ENCODE results near the gene OSGIN1.

OSGIN1 gene

DNA sequence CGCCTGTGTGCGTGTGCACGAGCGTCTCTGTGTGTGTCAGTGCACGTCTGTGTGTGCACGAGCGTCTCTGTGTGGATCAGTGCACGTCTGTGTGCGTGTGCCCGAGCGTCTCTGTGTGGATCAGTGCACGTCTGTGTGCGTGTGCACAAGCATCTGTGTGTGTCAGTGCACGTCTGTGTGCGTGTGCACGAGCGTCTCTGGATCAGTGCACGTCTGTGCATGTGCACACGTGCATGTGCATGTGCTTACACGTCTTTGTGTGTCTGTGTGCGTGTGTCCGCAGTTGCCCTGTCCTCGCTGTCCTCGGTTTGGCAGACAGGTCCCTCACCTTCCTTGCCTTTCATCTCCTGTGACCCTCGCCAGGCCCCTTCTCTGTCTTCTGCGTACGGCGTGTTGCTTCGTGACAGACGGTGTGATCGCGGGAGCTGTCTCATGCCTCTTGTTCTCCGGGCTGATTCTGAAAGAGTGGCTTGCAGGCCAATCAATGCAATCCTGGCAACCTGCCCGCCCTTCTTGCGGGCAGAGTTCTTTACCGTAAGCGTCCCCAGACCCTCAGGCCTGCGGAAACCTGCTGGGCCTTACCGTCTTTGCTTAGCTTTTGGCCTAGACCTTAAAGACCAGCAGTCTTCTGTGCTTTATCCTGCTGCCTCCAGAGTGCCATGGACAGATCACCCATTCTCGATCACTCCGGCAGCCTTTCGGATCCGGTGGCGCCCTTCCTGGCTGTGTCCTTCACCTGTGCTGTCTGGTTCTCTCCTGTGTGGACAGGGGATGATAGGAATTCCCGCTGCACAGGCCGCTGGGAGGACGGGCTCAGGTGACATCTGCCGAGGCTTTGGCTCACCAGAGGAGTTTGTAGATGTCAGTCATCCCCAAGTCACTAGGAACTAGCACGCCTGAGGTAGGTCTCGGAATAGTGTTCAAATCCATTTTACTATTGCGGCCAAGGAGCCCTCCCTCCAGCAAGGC, 35.6 kb upstream of the OSGIN1 start:
- peaks cover 26% of the 10 kb centered on the region for H3K4me1 Mint-ChIP-seq
- DNase-seq (ENCODE audit: low spot score in 2 of 2) (no peak), ATAC-seq (replicated peaks; ENCODE audit: extremely low read depth, poor library complexity, severe bottlenecking) (no peak)
- peaks cover 6% of the 10 kb centered on the region for H3K36me3 Mint-ChIP-seq (ENCODE audit: insufficient read depth)
- no peaks in the 10 kb centered on the region for H3K9me3 Mint-ChIP-seq
- H3K4me3 Mint-ChIP-seq = no peak overlapping the region
- H3K27ac Mint-ChIP-seq (ENCODE audit: low read depth) = no peak overlapping the region
- H3K27me3 Mint-ChIP-seq = no peaks in the 10 kb centered on the region

DNA sequence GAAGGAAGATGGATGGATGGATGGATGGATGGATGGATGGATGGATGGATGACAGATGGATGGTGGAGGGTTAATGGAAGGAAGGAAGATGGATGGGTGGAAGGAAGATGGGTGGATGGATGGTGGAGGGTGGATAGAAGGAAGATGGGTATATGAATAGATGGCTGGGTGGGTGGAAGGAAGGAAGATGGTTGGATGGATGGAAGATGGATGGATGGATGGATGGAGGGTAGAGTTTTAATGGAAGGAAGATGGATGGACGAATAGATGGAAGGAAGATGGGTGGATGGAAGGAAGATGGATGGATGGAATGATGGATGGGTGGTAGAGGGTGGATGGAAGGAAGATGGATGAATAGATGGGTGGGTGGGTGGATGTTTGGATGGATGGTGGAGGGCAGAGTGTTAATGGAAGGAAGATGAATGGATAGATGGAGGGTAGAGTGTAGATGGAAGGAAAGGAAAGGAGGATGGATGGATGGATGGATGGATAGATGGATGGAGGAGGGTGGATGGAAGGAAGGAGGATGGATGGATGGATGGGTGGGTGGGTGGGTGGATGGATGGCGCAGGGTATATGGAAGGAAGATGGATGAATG, 32.0 kb upstream of the OSGIN1 start:
- Mint-ChIP-seq H3K27ac (ENCODE audit: low read depth) (no peak overlapping the region), H3K27me3 (no peaks in the 10 kb centered on the region), H3K36me3 (ENCODE audit: insufficient read depth) (peaks cover 2% of the 10 kb centered on the region), H3K4me3 (no peak overlapping the region), H3K9me3 (no peaks in the 10 kb centered on the region), H3K4me1 (peaks cover 24% of the 10 kb centered on the region)
- DNase-seq (ENCODE audit: low spot score in 2 of 2) (no peak), ATAC-seq (replicated peaks; ENCODE audit: extremely low read depth, poor library complexity, severe bottlenecking) (no peak)

DNA sequence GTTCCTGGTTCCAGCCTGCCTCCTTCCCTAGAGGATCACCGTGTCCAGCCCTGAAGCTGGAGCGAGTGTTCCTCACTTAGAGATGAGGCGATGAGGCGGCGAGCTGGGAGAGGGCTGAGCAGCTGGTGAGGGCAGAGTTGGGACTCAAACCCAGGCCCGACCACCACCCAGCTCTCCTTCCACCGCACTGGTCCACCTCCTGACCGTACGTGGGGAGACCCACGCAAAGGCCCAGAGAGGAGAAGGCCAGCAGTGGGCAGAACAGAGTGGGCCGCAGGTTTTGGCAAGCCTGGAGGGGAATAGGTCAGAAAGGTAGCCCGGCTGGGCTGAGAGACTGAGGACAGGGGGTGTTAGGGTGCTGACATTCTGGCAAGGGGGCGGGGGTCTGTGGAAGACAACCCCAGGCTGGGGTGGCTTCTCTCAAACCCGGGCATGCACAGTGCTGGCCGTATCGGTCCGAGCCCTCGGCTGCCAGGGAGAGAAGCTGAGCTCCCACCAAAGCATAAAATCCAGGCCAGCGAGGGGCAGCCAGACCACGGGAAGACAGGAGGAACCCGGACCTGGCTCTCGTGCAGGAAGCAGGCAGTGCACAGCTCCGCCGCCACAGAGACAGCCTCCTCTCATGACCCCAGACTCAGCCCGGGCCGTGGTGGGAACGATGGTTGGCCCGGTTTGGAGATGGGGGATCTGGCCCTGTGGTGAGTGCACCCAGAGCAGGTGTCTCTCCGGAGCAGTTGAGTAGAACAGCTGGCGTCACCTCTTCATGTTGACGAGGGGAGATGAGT, 29.3 kb upstream of the OSGIN1 start:
- Mint-ChIP-seq H3K4me1 (peaks cover 22% of the 10 kb centered on the region), H3K36me3 (ENCODE audit: insufficient read depth) (no peaks in the 10 kb centered on the region), H3K4me3 (no peak overlapping the region), H3K27ac (ENCODE audit: low read depth) (no peak overlapping the region), H3K27me3 (no peaks in the 10 kb centered on the region), H3K9me3 (no peaks in the 10 kb centered on the region)
- ATAC-seq (replicated peaks; ENCODE audit: extremely low read depth, poor library complexity, severe bottlenecking) = no peak
- DNase-seq (ENCODE audit: low spot score in 2 of 2) = no peak

DNA sequence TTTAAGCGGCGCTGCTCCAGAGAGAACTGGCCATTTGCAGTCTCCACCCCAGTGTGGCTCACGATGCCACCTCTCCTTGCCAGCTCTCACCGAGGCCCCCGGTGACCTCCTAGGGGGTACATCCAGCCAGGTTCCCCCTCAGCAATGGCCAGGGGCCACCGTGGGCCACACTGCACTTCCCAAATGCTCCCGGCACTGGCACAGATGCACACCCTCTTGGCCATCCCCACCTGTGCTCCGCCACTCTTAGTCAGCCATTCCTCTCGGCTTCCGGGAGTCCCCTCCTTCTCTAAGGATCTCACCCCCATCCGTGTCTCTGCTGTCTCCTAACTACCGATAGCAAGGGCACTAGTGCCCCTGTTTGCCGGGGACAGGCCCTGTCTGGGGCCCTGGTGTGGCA, 28.4 kb upstream of the OSGIN1 start:
- no peaks in the 10 kb centered on the region for H3K27me3 Mint-ChIP-seq
- H3K9me3 Mint-ChIP-seq = no peaks in the 10 kb centered on the region
- H3K4me3 Mint-ChIP-seq = no peak overlapping the region
- H3K4me1 Mint-ChIP-seq = peaks cover 13% of the 10 kb centered on the region
- DNase-seq (ENCODE audit: low spot score in 2 of 2) = no peak
- peak overlapping the region; percentile 36 for H3K27ac Mint-ChIP-seq (ENCODE audit: low read depth)
- ATAC-seq (replicated peaks; ENCODE audit: extremely low read depth, poor library complexity, severe bottlenecking) = no peak
- H3K36me3 Mint-ChIP-seq (ENCODE audit: insufficient read depth) = no peaks in the 10 kb centered on the region

DNA sequence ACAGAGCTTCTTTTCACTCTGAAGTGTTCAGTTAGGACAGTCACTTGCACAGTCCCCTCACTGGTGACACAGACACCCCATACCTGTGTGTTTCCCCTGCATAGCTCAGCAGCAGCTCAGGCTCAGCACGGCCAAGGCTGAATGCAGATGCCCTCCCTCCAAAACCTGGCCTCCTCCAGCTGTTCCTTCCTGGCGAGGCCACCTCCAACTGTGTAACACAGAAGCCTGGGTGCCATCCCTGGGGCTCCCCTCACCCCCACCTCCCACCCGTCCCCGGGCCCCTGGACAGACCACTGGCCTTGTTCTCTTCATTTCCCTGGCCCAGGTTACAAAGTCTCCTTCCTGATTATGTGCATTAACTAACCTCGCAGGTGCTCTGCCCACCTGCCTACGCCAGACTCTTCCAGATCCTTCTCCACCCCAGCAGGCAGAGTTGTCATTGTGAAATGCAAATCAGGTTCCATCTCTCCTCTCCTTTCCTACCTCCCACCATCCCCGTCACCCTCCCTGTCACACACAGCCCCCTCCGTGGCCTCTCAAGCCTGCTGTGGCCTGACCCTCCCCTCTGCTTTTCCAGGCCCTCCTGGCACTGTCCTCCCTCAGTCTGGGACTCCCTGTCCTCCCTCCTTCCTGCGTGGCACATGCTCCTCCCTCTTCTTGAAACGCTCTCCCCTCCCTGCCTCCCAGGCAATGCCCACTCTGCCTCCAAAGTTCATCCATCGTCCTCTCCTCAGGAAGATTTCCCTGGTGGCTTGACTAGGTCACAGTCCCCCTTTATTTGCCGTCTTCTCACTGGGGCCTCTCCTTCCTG, 27.7 kb upstream of the OSGIN1 start:
- no peaks in the 10 kb centered on the region for H3K27me3 Mint-ChIP-seq
- no peak for ATAC-seq (replicated peaks; ENCODE audit: extremely low read depth, poor library complexity, severe bottlenecking)
- H3K4me3 Mint-ChIP-seq = no peak overlapping the region
- H3K36me3 Mint-ChIP-seq (ENCODE audit: insufficient read depth) = no peaks in the 10 kb centered on the region
- peaks cover 10% of the 10 kb centered on the region for H3K4me1 Mint-ChIP-seq
- H3K27ac Mint-ChIP-seq (ENCODE audit: low read depth) = peak overlapping the region; percentile 74
- no peak for DNase-seq (ENCODE audit: low spot score in 2 of 2)
- H3K9me3 Mint-ChIP-seq = no peaks in the 10 kb centered on the region

DNA sequence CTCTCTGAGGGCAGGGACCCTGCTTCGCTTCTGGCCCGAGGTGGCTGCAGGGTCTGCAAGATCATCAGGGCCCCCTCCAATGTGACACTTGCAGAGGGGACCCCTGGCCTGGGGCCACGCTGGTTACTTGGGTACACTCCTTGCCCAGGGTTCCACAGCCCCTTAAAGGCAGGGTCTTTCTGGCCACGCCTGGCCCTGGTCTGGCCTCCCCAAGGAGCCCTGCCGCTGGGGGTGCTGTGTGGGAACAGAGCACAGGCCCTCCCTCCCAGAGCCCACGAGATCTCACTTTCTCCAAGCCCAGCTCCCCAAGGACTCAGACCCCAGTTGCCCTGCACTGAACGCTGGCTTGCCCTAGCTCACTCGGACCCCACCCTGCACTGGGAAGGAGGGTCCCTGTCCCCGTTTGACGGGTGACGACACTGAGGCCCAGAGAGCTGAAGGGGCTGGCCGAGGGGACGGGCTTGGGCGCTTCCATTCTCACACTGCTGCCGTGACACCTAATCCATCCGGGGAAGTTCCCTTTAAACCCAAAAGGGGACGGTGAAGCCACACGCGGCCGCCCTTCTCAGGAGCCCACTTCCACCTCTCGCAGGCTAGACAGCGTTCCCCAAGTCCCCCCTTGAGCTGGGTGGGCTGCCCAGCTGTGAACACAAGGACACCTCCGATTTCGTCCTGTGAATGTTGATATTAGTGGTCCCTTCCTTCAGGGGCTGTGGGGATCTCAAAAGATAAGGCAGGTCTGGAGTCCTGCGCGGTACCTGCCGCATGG, 26.9 kb upstream of the OSGIN1 start:
- Mint-ChIP-seq H3K9me3 (no peaks in the 10 kb centered on the region), H3K27ac (ENCODE audit: low read depth) (peak overlapping the region; percentile 74), H3K27me3 (no peaks in the 10 kb centered on the region), H3K4me1 (peaks cover 10% of the 10 kb centered on the region), H3K36me3 (ENCODE audit: insufficient read depth) (no peaks in the 10 kb centered on the region), H3K4me3 (no peak overlapping the region)
- DNase-seq (ENCODE audit: low spot score in 2 of 2) (no peak), ATAC-seq (replicated peaks; ENCODE audit: extremely low read depth, poor library complexity, severe bottlenecking) (no peak)

DNA sequence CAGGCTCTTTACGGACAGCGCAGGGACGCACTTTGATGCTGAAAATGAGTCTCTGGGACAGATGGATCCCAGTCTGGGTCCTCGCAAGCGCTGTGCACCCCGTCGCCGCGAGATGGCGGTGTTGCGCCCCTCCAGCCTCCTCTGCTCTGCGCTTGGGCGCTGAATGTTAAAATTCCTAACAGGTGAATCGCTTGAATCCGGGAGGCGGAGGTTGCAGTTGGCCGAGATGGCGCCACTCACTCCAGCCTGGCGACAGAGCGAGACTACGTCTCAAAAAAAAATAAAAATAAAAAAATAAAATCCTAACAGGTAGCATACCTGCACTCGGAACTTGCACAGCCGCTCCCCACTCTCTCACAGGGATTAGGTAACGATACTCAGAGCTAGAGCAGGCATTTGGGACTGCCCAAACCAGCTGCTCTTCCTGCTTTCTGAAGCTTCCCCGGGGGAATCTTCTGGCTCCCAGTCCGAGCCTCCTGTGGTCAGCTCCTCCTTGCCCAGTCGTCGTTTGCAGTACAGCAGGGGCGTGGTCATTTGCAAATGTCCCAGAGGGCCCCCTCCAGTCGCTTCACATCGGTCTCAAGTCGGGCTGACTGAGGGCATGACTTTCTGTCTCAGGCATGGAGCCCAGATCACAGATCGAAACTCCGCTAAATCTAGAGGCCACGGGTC, 26.2 kb upstream of the OSGIN1 start:
- Mint-ChIP-seq H3K27ac (ENCODE audit: low read depth) (no peak overlapping the region), H3K4me3 (no peak overlapping the region), H3K9me3 (no peaks in the 10 kb centered on the region), H3K36me3 (ENCODE audit: insufficient read depth) (no peaks in the 10 kb centered on the region), H3K27me3 (no peaks in the 10 kb centered on the region), H3K4me1 (peaks cover 10% of the 10 kb centered on the region)
- DNase-seq (ENCODE audit: low spot score in 2 of 2) (peak; percentile 20 to 55), ATAC-seq (replicated peaks; ENCODE audit: extremely low read depth, poor library complexity, severe bottlenecking) (peak; percentile 49)

DNA sequence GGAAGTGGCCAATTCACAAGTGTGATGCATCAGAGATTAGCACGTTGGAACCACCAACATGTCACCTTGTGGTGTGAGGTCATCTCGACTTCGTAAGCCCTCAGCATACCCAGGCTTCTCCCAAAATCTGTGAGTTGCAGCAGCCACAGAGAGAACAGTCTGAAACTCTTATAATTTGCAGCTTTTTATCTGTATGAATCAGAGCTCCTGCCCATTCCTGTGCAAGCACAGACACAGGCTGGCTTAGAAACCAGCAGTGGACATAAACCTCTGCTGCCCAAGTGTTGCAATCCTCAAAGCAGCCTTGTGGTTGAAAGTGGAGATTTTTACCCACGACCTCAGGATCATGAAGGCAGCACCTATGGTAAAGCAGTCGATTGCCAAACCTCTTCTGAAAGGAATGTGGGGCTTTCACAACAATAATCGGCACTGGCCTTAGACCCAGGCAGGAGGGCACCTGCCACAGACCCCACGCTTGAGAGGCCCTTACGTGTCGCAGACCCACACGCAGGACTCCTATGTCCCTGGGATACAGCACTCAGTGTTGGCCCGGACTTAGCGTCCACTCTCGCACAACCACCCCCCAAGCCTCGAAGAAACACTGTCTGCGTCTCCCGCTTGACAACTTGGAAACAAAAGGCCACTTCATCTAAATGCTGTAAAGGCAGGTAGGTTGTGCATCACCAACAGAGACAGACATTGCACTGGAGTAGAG, 24.5 kb upstream of the OSGIN1 start:
- no peaks in the 10 kb centered on the region for H3K27me3 Mint-ChIP-seq
- peaks cover 10% of the 10 kb centered on the region for H3K4me1 Mint-ChIP-seq
- DNase-seq (ENCODE audit: low spot score in 2 of 2) = no peak
- H3K9me3 Mint-ChIP-seq = no peaks in the 10 kb centered on the region
- no peak overlapping the region for H3K27ac Mint-ChIP-seq (ENCODE audit: low read depth)
- ATAC-seq (replicated peaks; ENCODE audit: extremely low read depth, poor library complexity, severe bottlenecking) = no peak
- no peaks in the 10 kb centered on the region for H3K36me3 Mint-ChIP-seq (ENCODE audit: insufficient read depth)
- H3K4me3 Mint-ChIP-seq = no peak overlapping the region

DNA sequence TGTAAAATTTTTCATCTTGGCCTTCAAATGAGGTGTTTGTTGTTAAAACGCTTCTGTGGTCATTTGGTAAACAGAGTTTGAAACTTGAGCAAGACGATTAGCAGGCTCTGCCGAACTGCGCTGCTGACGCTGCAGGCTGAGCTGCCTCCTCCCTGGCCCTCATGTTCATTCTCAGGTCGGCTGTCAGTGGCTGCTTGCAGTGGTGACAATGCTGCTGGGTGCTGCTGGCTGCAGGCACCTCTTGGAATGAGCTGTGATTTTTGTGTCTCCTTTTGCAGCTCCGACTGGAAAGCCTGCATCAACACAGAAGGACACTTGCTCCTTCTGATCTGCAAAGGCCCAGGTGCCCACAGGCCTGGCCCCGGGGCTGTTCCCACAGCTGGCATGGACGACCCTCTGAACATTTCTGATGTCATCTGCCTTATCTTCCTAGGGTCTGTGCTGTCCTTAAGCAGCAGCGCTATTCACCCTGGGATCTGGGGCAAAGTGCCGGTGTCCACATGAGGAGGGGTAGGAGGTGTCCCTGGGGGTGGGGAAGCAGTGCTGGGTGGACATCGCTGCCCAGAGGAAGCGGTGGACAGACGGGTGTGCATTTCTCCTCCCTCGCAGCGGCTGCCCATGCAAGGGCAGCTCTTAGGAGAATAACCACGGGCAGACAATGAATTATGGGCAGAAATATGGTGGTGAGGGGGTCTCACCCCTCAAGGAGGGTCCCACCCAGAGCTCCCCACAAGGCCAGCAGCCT, 23.1 kb upstream of the OSGIN1 start:
- ATAC-seq (replicated peaks; ENCODE audit: extremely low read depth, poor library complexity, severe bottlenecking) (no peak), DNase-seq (ENCODE audit: low spot score in 2 of 2) (no peak)
- Mint-ChIP-seq H3K36me3 (ENCODE audit: insufficient read depth) (no peaks in the 10 kb centered on the region), H3K27me3 (peaks cover 9% of the 10 kb centered on the region), H3K27ac (ENCODE audit: low read depth) (no peak overlapping the region), H3K9me3 (no peaks in the 10 kb centered on the region), H3K4me1 (peaks cover 10% of the 10 kb centered on the region), H3K4me3 (no peak overlapping the region)

DNA sequence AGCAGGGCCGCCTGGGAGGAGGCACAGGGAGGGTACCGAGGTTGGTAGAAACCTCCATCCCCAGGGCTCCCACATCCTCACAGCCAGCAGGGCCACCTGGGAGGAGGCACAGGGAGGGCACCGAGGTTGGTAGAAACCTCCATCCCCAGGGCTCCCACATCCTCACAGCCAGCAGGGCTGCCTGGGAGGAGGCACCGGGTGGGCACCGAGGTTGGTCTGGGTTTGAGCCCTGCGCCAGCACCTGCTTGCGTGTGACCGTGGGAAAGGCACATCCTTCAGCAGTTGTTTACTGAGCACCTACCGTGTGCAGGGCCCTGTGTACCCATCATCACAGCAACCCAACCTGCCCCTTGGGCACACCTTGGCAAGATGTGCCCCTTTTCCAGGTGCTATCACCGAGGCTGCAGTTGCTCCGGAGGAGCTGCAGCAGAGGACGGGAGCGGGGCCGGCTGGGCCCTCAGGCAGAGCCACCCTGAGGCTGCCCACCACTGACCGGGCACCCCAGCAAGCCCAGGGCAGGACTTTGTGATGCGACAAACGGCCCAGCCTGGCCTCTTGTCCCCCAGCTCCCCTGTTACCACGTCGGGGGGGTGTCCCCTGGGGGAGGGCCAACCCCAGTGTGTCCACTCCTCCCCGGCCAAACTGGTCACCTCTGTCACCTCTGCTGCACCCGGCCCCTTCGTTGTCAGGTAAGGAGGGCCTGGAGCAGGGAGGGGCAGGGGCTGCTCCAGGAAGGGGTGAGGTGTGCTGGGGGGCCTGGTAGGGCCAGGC, 22.1 kb upstream of the OSGIN1 start:
- Mint-ChIP-seq H3K36me3 (ENCODE audit: insufficient read depth) (no peaks in the 10 kb centered on the region), H3K4me1 (peaks cover 6% of the 10 kb centered on the region), H3K27me3 (peaks cover 14% of the 10 kb centered on the region), H3K27ac (ENCODE audit: low read depth) (no peak overlapping the region), H3K9me3 (no peaks in the 10 kb centered on the region), H3K4me3 (no peak overlapping the region)
- ATAC-seq (replicated peaks; ENCODE audit: extremely low read depth, poor library complexity, severe bottlenecking) (no peak), DNase-seq (ENCODE audit: low spot score in 2 of 2) (no peak)

Data from central memory CD8-positive, alpha-beta T cell (primary cell).